Activated effector memory CD4-positive, alpha-beta T cell treated with anti-CD3 and anti-CD28 coated beads, Interleukin-2, amount 50 U/mL, for 16 hours (primary cell): ENCODE results near the gene ZNF566.

ENCODE experiments used
- DNase-seq: peaks from one replicate; pipeline ENCODE4 v3.0.0-alpha.2; 2020

The ZNF566 gene

GRCh38 chr19:36441339-36441738, 48.0 kb downstream of the ZNF566 start:
- DNase-seq: no peak

GRCh38 chr19:36436531-36436930, 52.8 kb downstream of the ZNF566 start:
- no peak for DNase-seq

- DNase-seq: no peak
These were observed 65.4 kb downstream of the ZNF566 start for GRCh38 chr19:36423925-36424324.

- DNase-seq: no peak
These were observed 67.4 kb downstream of the ZNF566 start for GRCh38 chr19:36421749-36422481.

- no peak for DNase-seq
These were observed 68.2 kb downstream of the ZNF566 start for GRCh38 chr19:36420961-36421748.

GRCh38 chr19:36418287-36419001, 70.9 kb downstream of the ZNF566 start, which contains the start of gene ZFP82:
TSS of gene ZFP82 (minus strand) at chr19:36418644. CDS start at chr19:36409789, 8,855 bp downstream.
- DNase-seq: peak; percentile 91

- DNase-seq: no peak
These were observed 71.5 kb downstream of the ZNF566 start for GRCh38 chr19:36417752-36418286.

- no peak for DNase-seq
These were observed 79.5 kb downstream of the ZNF566 start for GRCh38 chr19:36409841-36410240.

GRCh38 chr19:36408101-36408500, 81.3 kb downstream of the ZNF566 start:
- no peak for DNase-seq

GRCh38 chr19:36404498-36404897, 84.9 kb downstream of the ZNF566 start:
- DNase-seq: no peak

- DNase-seq: no peak
These were observed 87.9 kb downstream of the ZNF566 start for GRCh38 chr19:36401475-36401874.

GRCh38 chr19:36398571-36398970, 90.8 kb downstream of the ZNF566 start:
- DNase-seq: no peak
